HEK293 (cell line): Measurements from ENCODE around the gene CP.

Experiments used
- GFI1B ChIP-seq: fragments of 450-650 bp; formaldehyde crosslinking; IDR thresholded peaks from 2 replicates; pipeline ENCODE4 v1.5.1; 2016; ENCODE audit warnings: missing biosample characterization, missing genetic modification characterization
- GLIS2 ChIP-seq: fragments of 450-650 bp; formaldehyde crosslinking; IDR thresholded peaks from 2 replicates; pipeline ENCODE4 v1.5.1; 2016; ENCODE audit warnings: missing biosample characterization, missing genetic modification characterization
- KLF7 ChIP-seq: fragments of 450-650 bp; formaldehyde crosslinking; IDR thresholded peaks from 2 replicates; pipeline ENCODE4 v1.5.1; 2016; ENCODE audit warnings: missing biosample characterization, missing genetic modification characterization, borderline replicate concordance
- KLF9 ChIP-seq: fragments of 450-650 bp; formaldehyde crosslinking; IDR thresholded peaks from 2 replicates; pipeline ENCODE4 v1.5.1; 2016; ENCODE audit warnings: missing biosample characterization, missing genetic modification characterization, low read depth
- OSR2 ChIP-seq: fragments of 450-650 bp; formaldehyde crosslinking; IDR thresholded peaks from 2 replicates; pipeline ENCODE4 v1.5.1; 2016; ENCODE audit warnings: missing biosample characterization, missing genetic modification characterization
- RBAK ChIP-seq: fragments of 450-650 bp; formaldehyde crosslinking; IDR thresholded peaks from 2 replicates; pipeline ENCODE4 v1.5.1; 2016; ENCODE audit warnings: missing biosample characterization, missing genetic modification characterization
- REST ChIP-seq: fragments of 450-650 bp; formaldehyde crosslinking; IDR thresholded peaks from 2 replicates; pipeline ENCODE4 v1.5.1; 2016; ENCODE audit warnings: missing biosample characterization, missing genetic modification characterization
- SETDB1 ChIP-seq: IDR thresholded peaks from one replicate; pipeline ENCODE4 v1.6.1; 2017; ENCODE audit warnings: mild to moderate bottlenecking, low read length, moderate library complexity, mixed read lengths; ENCODE audit not compliant: insufficient read length
- SP3 ChIP-seq: fragments of 450-650 bp; formaldehyde crosslinking; IDR thresholded peaks from 2 replicates; pipeline ENCODE4 v1.5.1; 2016; ENCODE audit warnings: missing biosample characterization, missing genetic modification characterization
- ZBTB10 ChIP-seq: fragments of 450-650 bp; formaldehyde crosslinking; IDR thresholded peaks from 2 replicates; pipeline ENCODE4 v1.5.1; 2016; ENCODE audit warnings: missing biosample characterization, missing genetic modification characterization
- ZBTB48 ChIP-seq: fragments of 450-650 bp; formaldehyde crosslinking; IDR thresholded peaks from 2 replicates; pipeline ENCODE4 v1.5.1; 2016; ENCODE audit warnings: missing biosample characterization, missing genetic modification characterization
- ZBTB6 ChIP-seq: fragments of 450-650 bp; formaldehyde crosslinking; IDR thresholded peaks from 2 replicates; pipeline ENCODE4 v1.5.1; 2017; ENCODE audit warnings: missing biosample characterization, missing genetic modification characterization
- ZIC2 ChIP-seq: fragments of 450-650 bp; formaldehyde crosslinking; IDR thresholded peaks from 2 replicates; pipeline ENCODE4 v1.5.1; 2016; ENCODE audit warnings: missing biosample characterization, missing genetic modification characterization
- ZNF10 ChIP-seq: fragments of 450-650 bp; formaldehyde crosslinking; IDR thresholded peaks from 2 replicates; pipeline ENCODE4 v1.5.1; 2017; ENCODE audit warnings: missing biosample characterization, missing genetic modification characterization
- ZNF132 ChIP-seq: fragments of 450-650 bp; formaldehyde crosslinking; IDR thresholded peaks from 2 replicates; pipeline ENCODE4 v1.5.1; 2017; ENCODE audit warnings: missing biosample characterization, missing genetic modification characterization, borderline replicate concordance
- ZNF157 ChIP-seq: fragments of 450-650 bp; formaldehyde crosslinking; IDR thresholded peaks from 2 replicates; pipeline ENCODE4 v1.5.1; 2016; ENCODE audit warnings: missing biosample characterization, missing genetic modification characterization
- ZNF175 ChIP-seq: fragments of 450-650 bp; formaldehyde crosslinking; IDR thresholded peaks from 2 replicates; pipeline ENCODE4 v1.5.1; 2016; ENCODE audit warnings: missing biosample characterization, missing genetic modification characterization
- ZNF19 ChIP-seq: fragments of 450-650 bp; formaldehyde crosslinking; IDR thresholded peaks from 2 replicates; pipeline ENCODE4; 2016; ENCODE audit warnings: missing biosample characterization, missing genetic modification characterization, low read depth
- ZNF280C ChIP-seq: fragments of 450-650 bp; formaldehyde crosslinking; IDR thresholded peaks from 2 replicates; pipeline ENCODE4 v1.5.1; 2016; ENCODE audit warnings: missing biosample characterization, missing genetic modification characterization
- ZNF302 ChIP-seq: fragments of 450-650 bp; formaldehyde crosslinking; IDR thresholded peaks from 2 replicates; pipeline ENCODE4 v1.5.1; 2016; ENCODE audit warnings: missing biosample characterization, missing genetic modification characterization, low read depth
- ZNF335 ChIP-seq: fragments of 450-650 bp; formaldehyde crosslinking; conservative IDR thresholded peaks from 2 replicates; pipeline ENCODE4 v1.5.1; 2016; ENCODE audit warnings: missing biosample characterization, missing genetic modification characterization
- ZNF404 ChIP-seq: fragments of 450-650 bp; formaldehyde crosslinking; IDR thresholded peaks from 2 replicates; pipeline ENCODE4 v1.5.1; 2017; ENCODE audit warnings: missing biosample characterization, missing genetic modification characterization
- ZNF488 ChIP-seq: fragments of 450-650 bp; formaldehyde crosslinking; IDR thresholded peaks from 2 replicates; pipeline ENCODE4 v1.5.1; 2016; ENCODE audit warnings: missing biosample characterization, missing genetic modification characterization
- ZNF510 ChIP-seq: fragments of 450-650 bp; formaldehyde crosslinking; IDR thresholded peaks from 2 replicates; pipeline ENCODE4 v1.5.1; 2018; ENCODE audit warnings: mild to moderate bottlenecking, missing genetic modification characterization, missing biosample characterization; ENCODE audit not compliant: insufficient replicate concordance
- ZNF514 ChIP-seq: fragments of 450-650 bp; formaldehyde crosslinking; IDR thresholded peaks from 2 replicates; pipeline ENCODE4 v1.5.1; 2016; ENCODE audit warnings: missing biosample characterization, missing genetic modification characterization
- ZNF580 ChIP-seq: fragments of 450-650 bp; formaldehyde crosslinking; IDR thresholded peaks from 2 replicates; pipeline ENCODE4 v1.5.1; 2016; ENCODE audit warnings: missing biosample characterization, missing genetic modification characterization
- ZNF610 ChIP-seq: fragments of 450-650 bp; formaldehyde crosslinking; IDR thresholded peaks from 2 replicates; pipeline ENCODE4 v1.5.1; 2016; ENCODE audit warnings: missing biosample characterization, missing genetic modification characterization, borderline replicate concordance
- ZNF76 ChIP-seq: fragments of 450-650 bp; formaldehyde crosslinking; IDR thresholded peaks from 2 replicates; pipeline ENCODE4; 2016; ENCODE audit warnings: low read depth, missing biosample characterization, missing genetic modification characterization, borderline replicate concordance
- ZNF837 ChIP-seq: fragments of 450-650 bp; formaldehyde crosslinking; IDR thresholded peaks from 2 replicates; pipeline ENCODE4 v1.5.1; 2016; ENCODE audit warnings: missing biosample characterization, missing genetic modification characterization

CP gene

GRCh38 chr3:149129326-149130205 is 92.1 kb downstream of the CP start, which contains the start of gene HPS3 (continued):
- TF ChIP-seq ZNF580 (tag by site-specific recombination) (no peak), ZNF514 (tag by site-specific recombination) (no peak), ZBTB48 (tag by site-specific recombination) (no peak), REST (tag by site-specific recombination) (no peak), ZNF157 (tag by site-specific recombination) (no peak), SETDB1 (peak; percentile 72), ZBTB6 (no peak), ZNF132 (tag by site-specific recombination) (no peak), GLIS2 (tag by site-specific recombination) (peak; percentile 69), ZNF19 (tag by site-specific recombination) (no peak), KLF7 (tag by site-specific recombination) (peak; percentile 79), ZNF10 (tag by site-specific recombination) (no peak), ZNF335 (tag by site-specific recombination) (peak; percentile 97), KLF9 (tag by site-specific recombination) (peak; percentile 94), ZNF175 (tag by site-specific recombination) (no peak), ZNF280C (tag by site-specific recombination) (no peak), ZNF488 (tag by site-specific recombination) (no peak), ZNF76 (peak; percentile 30; the same call in 1 of the 2 replicates), ZNF610 (tag by site-specific recombination) (no peak), RBAK (tag by site-specific recombination) (no peak), SP3 (tag by site-specific recombination) (peak; percentile 77), OSR2 (0 out of 2 replicates have a peak, but pooled peaks have one; percentile 17), ZBTB10 (no peak), GFI1B (no peak), ZIC2 (peak; percentile 86), ZNF510 (tag by site-specific recombination) (no peak), ZNF302 (no peak), ZNF837 (tag by site-specific recombination) (no peak), ZNF404 (tag by site-specific recombination) (no peak)
